ENCODE measurements around the gene TPGS1.

Gene TPGS1

DNA sequence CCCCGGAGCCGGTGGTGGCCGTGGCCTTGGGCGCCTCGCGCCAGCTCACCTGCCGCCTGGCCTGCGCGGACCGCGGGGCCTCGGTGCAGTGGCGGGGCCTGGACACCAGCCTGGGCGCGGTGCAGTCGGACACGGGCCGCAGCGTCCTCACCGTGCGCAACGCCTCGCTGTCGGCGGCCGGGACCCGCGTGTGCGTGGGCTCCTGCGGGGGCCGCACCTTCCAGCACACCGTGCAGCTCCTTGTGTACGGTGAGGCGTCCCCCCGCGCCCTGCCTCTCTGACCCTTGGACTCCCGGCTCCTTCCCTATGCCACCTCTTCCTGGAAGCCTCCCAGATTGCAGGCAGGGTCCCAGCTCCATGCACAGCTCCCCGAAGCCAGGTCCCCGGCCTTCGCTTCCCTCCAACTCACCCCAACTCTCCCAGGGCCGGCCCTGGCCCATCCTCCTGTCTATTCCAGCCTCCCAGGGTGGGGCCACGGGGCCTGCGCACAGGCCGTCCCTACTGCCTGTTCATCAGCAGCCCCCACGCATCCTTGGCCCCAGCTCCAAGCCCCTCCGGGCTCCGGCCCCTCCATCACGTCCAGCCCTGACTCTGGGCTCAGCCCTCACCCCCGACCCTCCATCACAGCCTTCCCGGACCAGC is 9.3 kb upstream of the TPGS1 start:
- DNase-seq (ENCODE audit: low read depth): no peak
- H3K4me3 ChIP-seq (ENCODE audit: low read depth, low read length): no peak overlapping the region
- TF ChIP-seq, protein P1, sequence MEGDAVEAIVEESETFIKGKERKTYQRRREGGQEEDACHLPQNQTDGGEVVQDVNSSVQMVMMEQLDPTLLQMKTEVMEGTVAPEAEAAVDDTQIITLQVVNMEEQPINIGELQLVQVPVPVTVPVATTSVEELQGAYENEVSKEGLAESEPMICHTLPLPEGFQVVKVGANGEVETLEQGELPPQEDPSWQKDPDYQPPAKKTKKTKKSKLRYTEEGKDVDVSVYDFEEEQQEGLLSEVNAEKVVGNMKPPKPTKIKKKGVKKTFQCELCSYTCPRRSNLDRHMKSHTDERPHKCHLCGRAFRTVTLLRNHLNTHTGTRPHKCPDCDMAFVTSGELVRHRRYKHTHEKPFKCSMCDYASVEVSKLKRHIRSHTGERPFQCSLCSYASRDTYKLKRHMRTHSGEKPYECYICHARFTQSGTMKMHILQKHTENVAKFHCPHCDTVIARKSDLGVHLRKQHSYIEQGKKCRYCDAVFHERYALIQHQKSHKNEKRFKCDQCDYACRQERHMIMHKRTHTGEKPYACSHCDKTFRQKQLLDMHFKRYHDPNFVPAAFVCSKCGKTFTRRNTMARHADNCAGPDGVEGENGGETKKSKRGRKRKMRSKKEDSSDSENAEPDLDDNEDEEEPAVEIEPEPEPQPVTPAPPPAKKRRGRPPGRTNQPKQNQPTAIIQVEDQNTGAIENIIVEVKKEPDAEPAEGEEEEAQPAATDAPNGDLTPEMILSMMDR (IDR thresholded peaks at IDR 0.05; ENCODE audit: insufficient read depth, low read depth, low read length, missing control alignments): no peak

DNA sequence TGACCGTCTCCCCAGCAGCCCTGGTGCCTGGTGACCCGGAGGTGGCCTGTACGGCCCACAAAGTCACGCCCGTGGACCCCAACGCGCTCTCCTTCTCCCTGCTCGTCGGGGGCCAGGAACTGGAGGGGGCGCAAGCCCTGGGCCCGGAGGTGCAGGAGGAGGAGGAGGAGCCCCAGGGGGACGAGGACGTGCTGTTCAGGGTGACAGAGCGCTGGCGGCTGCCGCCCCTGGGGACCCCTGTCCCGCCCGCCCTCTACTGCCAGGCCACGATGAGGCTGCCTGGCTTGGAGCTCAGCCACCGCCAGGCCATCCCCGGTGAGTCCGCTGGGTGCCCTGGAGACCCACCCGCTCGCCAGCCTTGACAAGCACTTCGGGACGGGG is 8.8 kb upstream of the TPGS1 start:
- H3K4me3 ChIP-seq (ENCODE audit: low read depth, low read length): no peak overlapping the region

DNA sequence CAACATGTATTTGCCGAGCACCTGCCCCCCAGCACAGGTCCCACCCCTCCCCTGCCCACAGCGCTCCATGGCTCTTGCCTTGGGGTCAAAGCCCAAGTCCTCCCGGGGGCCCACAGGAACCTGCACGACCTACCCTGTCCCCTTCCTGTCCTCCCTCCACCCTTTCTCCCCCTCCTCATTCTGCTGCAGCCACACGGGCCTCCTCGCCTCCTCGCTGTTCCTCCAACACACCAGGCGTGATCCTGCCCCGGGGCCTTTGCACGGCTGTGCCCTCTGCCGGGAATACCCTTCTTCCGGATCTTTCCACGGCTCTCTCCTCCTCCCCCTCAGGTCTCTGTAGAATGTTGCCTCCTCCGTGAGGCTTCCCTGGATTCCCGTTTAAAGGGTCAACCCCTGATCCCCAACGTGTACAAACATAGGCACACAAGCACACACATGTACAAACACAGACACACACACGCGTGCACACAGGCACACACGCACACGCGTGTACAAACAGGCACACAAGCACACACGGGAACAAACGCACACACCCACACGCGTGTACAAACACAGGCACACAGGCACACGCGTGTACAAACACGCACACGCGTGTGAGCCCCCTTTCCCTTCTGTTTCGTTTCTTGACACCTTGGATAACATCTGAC is 8.2 kb upstream of the TPGS1 start:
- TF ChIP-seq, protein P1 (IDR thresholded peaks at IDR 0.05; ENCODE audit: insufficient read depth, low read depth, low read length, missing control alignments): no peak
- no peak overlapping the region for H3K4me3 ChIP-seq (ENCODE audit: low read depth, low read length)
- no peak for DNase-seq (ENCODE audit: low read depth)

More for the DNA sequence above, 8.8 kb upstream of the TPGS1 start:
- DNase-seq (ENCODE audit: low read depth): no peak
- TF ChIP-seq, protein P1 (IDR thresholded peaks at IDR 0.05; ENCODE audit: insufficient read depth, low read depth, low read length, missing control alignments): no peak

DNA sequence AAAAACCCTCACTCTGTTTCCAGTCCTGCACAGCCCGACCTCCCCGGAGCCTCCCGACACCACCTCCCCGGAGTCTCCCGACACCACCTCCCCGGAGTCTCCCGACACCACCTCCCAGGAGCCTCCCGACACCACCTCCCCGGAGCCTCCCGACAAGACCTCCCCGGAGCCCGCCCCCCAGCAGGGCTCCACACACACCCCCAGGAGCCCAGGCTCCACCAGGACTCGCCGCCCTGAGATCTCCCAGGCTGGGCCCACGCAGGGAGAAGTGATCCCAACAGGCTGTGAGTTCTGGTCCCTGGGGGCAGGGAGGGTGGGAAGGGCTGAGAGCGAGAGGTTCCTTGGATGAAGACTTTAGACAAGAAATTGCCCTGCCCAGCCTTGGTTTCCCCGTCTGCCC is 5.7 kb upstream of the TPGS1 start:
- no peak overlapping the region for H3K4me3 ChIP-seq (ENCODE audit: low read depth, low read length)
- TF ChIP-seq, protein P1 (IDR thresholded peaks at IDR 0.05; ENCODE audit: insufficient read depth, low read depth, low read length, missing control alignments): no peak
- no peak for DNase-seq (ENCODE audit: low read depth)

DNA sequence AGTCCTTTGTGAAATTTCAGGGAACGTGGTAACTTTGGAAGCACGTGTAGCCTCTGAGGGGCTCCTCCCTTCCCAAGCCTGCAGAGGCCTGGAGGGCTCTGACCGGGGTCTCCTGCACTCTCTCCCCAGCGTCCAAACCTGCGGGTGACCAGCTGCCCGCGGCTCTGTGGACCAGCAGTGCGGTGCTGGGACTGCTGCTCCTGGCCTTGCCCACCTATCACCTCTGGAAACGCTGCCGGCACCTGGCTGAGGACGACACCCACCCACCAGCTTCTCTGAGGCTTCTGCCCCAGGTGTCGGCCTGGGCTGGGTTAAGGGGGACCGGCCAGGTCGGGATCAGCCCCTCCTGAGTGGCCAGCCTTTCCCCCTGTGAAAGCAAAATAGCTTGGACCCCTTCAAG is 2.7 kb upstream of the TPGS1 start:
- H3K4me3 ChIP-seq (ENCODE audit: low read depth, low read length): no peak overlapping the region
- TF ChIP-seq, protein P1 (IDR thresholded peaks at IDR 0.05; ENCODE audit: insufficient read depth, low read depth, low read length, missing control alignments): no peak
- no peak for DNase-seq (ENCODE audit: low read depth)

DNA sequence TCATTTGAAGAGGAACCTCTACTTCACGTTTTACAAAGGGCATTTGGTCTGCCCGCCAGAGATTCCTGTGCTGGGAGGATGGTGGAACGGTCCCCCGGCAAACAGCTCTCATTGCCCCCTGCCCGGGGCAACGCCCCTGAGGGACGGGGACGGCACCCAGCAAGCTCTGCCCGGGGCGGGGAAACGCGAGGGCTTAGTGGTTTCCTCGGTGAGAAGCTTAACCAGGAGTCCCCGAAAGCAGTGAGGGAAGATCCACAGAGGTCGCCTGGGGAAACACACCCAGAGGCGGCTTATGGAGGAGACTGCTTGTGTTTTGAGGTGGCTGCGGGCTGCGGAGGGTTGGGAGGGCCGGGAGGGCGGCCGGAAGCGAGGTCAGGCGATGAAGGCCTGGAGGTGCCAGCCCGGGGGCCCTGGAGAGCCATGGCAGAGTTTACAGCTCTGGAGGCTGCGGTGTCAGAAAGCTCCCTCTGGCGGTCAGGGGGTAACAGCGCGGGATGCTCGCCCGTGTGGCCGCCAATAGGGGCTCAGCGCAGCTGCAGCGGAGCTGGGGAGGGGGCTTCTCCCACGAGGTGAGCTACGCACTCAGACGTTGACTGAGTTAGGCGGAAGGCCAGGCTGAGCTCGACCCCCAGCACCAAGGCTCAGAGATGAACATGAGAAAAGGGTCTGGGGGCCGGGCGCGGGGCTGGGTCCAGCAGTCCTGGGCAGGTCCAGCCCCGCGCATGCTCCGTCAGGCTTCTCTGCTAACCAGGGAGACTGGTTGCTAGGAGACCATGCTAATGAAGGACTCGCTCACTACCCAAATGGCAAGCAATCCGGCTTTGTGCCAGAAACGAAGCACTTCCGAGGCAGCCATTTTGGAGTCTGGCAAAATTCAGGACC is 652 bp upstream of the TPGS1 start:
- peak; percentile 99 for DNase-seq (ENCODE audit: low read depth)
- peak overlapping the region; percentile 68 for H3K4me3 ChIP-seq (ENCODE audit: low read depth, low read length)
- TF ChIP-seq, protein P1 (IDR thresholded peaks at IDR 0.05; ENCODE audit: insufficient read depth, low read depth, low read length, missing control alignments): peak; percentile 95

All from GM12865 (cell line).